GM11168 (cell line): Measurements from ENCODE around the gene NDUFS6.
"Not testable (repeated sequence)": the region's sequence is repeated elsewhere in the genome, so short reads cannot be mapped to it uniquely, and the experiment has no call there.

Experiments
- in situ Hi-C: fragments of 300-500 bp; cut with MboI; formaldehyde crosslinking; loops from one replicate; pipeline ENCODE4 v1.12.0; 2022; ENCODE audit warnings: low sequenced_read_pairs; ENCODE audit not compliant: unreplicated experiment

Gene NDUFS6

GRCh38 chr5:1781726-1782384 lies 19.4 kb upstream of the NDUFS6 start:
- in situ Hi-C loops, result no loop called here

DNA sequence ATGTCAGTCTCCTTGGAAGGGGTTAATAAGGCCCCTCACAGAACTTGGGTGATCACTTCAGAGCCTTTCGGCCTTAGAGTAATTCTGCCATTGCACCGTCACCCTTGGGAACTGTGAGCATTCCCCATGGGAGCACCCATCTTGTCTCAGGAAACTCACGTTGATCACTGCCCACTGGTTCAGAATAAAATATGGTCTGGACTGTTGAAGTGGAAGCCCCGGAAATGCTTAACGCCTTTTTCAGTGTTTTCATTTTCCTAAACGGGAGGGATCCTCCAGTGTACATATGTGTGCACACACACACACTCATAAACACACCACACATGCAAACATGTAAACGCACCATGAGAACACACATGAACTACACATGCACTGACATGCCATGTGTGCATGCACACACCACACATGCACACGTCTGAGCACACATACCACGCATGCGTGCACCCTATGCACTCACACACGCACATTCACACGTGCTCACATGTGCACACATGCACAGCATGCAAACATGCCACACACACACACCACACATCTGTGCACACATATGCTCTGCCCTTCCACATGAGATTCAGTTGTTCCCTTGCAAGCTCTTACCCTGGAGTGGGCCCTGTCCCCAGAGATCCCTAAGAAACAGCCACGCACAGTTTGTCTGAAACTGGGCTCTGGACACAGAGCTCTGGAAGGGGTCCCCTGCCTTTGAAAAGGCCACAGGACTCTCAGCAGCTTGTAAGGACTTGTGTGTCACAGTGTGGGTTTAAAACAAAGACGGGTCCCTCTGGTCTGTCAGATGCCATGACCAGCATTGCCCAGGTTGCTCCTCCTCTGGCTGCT lies 18.6 kb upstream of the NDUFS6 start:
- in situ Hi-C loops, result no loop called here

- in situ Hi-C loops, result no loop called here
These were observed 18.0 kb upstream of the NDUFS6 start for GRCh38 chr5:1783216-1783554.

DNA sequence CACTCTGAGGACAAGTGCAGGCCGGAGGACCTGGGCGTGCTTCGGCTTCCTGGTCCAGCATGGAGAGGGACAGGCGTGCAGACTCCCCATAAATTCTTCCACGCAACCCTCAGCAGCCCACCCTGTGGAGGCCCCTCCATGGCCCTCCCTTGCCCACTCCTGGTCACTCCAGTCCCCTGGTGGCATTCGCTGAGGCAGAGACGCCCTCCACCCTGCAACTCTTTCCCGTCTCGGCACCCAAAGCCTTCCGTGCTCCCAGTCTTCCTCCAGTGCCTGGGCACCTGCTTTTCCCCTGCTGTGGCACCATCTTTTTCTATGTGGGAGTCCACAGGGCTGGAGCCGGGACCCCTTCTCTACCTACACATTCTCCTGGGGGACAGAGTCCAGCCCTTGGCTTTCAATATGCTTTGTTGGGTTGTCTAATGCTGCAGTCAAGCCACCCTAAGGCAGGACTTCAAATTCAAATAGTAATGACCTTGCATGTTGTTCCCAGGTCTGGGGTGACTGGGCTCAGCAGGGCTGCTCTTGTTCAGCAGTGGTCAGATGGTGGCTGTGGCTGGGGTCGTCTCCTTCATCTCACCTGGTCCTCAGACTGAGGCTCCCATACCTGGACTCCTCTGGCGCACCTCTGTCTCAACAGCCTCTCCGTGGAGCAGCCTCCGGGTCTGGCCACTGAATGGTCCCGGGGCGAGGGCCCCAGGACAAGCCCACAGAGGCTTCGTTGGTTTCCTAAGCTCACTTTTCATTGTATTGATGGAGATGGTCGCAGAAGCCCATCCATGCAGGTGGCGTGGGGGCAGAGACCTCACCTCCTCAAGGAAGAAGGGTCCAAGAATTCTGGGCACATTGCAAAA lies 16.8 kb upstream of the NDUFS6 start:
- in situ Hi-C loops, result no loop called here

DNA sequence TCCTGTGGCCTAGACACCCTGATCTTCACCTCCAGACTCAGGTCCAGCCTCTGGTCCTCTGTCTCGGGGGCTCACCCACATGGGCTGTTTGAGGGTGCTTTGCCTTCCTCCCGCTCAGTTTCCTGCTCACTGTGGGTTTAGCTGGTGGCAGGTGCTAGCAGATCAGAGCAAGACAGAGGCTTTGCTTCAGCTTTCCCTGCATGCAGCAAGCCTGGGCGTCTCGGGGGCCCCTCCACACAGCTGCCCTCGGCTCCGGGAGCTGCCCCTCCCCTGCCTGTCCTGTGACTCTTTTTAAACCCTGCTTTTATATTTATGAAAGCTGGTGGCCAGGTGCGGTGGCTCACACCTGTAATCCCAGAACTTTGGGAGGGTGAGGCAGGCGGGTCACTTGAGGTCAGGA lies 16.1 kb upstream of the NDUFS6 start:
- in situ Hi-C loops, result no loop called here

- in situ Hi-C loops, result no loop called here
These were observed 15.2 kb upstream of the NDUFS6 start for GRCh38 chr5:1785984-1786383.

DNA sequence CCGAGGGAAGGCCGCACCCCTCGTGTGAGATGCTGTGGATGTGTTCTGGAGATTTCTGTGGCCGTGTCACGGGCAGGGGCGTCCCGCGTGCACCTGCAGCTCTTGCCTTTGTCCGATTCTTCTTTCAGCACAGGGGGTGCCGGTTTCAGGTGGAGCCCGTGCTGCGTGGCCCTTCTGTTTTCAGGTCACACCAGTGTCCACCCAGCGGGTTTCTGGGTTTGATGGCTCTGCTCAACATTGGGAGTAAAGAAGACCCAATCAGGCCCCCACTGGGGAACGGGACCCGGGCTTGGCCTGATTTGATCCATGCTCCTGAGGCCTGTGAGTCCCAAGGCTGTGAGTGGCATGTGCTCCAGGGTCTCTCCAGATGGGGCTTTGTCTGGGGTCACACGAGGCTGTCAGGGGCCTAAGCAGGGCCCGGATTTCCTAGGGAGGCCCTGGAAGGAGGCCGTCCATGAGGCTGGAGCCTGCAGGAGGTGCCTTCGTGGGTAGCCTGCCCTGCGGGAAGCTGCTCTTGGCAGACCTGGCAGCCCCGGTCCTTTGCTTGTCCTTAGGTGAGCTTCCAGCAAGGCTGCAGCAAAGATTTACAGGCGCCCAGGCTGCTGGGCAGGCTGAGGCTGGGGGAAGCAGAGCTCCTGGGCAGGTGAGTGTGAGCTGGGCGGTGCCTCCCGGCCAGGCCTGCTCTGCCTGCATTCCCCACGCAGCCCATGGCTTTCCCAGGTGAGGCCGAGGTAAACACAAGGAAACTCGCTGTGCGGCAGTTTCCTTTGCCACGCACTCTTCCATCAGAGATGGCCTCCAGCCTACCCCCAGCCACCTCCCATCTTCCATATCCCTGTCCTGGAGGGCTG lies 14.4 kb upstream of the NDUFS6 start:
- in situ Hi-C loops, result no loop called here

DNA sequence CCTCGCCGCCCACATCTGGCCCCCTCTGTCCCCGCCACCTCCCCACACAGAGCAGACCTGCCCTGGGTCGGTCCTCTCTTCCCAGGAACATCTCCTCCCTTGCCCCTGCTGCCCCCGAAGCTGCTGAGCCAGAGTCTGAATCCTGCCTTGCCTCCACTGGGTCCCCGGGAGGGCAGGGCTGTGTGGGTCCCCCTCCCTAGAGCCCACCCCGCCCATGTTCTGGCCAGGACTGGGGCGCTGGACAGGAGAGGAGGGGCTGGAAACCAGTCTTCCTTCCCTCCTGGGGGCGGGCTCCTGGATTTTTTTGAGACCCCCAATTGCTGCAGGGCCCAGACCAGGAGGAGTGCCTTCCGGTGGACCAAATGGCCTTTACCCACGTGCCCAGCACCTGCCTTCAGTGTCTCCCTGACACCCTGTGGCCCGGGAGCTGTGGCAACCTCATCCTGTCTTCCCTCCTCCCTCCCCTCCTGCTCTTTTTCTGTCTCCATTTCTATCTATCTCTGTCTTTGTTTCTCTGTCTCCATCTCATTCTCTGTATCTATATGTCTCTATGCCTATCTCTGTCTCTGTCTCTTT lies 13.6 kb upstream of the NDUFS6 start:
- in situ Hi-C loops, result no loop called here

DNA sequence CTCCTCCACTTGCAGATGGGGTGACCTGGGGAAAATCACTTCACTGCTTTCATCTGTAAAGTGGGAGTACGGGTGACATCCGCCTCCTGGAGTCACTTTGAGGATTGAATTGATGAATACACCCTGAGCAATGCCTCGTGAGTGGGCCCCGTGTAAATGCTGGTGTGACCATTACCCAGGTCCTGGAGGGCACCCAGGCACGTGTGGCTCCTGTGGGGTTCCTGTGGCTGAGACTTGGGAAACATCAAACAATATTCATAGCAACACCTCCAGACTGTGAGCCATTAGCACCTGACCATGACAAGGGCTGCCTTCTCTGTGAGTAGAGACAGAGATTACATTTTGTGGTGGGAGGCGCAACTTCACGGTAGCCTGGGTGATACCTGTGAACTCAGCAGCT lies 13.0 kb upstream of the NDUFS6 start:
- in situ Hi-C loops, result no loop called here

- in situ Hi-C loops, result no loop called here
These were observed 12.4 kb upstream of the NDUFS6 start for GRCh38 chr5:1788828-1789227.

GRCh38 chr5:1789438-1789833 lies 11.8 kb upstream of the NDUFS6 start:
- in situ Hi-C loops, result not testable (repeated sequence)

- in situ Hi-C loops, result no loop called here
These were observed 11.3 kb upstream of the NDUFS6 start for GRCh38 chr5:1789834-1790471.

DNA sequence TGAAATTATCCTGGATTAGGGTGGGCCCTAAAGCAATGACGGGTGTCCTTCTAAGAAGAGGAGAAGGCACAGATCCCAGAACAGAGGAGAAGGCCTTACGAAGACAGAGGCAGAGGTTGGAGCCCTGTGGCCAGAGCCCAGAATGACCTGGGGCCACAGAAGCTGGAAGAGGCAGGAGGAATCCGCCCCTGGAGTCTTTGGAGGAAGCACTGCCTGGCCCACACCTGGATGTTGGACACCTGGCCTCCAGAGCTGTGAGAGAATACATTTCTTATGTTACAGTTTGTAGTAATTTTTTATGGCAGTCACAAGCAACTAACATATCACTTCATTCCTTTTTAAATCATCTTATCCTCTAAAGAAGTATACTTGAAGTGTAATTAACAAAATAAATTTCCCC lies 10.0 kb upstream of the NDUFS6 start:
- in situ Hi-C loops, result no loop called here

GRCh38 chr5:1792842-1793266 lies 8.4 kb upstream of the NDUFS6 start:
- in situ Hi-C loops, result no loop called here

DNA sequence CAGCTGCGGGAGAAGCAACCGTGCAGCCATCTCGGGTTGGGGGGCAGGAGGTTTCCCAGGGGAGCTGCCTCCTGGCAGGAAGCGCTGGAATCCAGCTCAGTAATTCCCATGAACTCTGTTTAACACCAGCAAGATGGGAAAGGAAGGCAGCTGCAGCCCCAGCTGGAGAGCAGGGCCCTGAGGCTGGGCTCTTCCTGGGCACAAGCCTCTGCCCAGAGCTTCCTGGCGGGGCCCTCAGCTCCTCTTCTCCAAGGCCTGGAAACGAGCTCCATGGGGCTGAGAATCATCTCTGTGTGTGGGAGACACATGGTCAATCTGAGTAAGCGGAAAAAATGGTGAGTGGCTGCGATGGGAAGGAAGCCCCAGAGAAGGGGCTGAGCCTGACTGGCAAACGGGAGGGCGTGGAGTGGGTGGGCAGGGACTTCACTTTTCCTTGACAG lies 7.9 kb upstream of the NDUFS6 start:
- in situ Hi-C loops, result no loop called here

DNA sequence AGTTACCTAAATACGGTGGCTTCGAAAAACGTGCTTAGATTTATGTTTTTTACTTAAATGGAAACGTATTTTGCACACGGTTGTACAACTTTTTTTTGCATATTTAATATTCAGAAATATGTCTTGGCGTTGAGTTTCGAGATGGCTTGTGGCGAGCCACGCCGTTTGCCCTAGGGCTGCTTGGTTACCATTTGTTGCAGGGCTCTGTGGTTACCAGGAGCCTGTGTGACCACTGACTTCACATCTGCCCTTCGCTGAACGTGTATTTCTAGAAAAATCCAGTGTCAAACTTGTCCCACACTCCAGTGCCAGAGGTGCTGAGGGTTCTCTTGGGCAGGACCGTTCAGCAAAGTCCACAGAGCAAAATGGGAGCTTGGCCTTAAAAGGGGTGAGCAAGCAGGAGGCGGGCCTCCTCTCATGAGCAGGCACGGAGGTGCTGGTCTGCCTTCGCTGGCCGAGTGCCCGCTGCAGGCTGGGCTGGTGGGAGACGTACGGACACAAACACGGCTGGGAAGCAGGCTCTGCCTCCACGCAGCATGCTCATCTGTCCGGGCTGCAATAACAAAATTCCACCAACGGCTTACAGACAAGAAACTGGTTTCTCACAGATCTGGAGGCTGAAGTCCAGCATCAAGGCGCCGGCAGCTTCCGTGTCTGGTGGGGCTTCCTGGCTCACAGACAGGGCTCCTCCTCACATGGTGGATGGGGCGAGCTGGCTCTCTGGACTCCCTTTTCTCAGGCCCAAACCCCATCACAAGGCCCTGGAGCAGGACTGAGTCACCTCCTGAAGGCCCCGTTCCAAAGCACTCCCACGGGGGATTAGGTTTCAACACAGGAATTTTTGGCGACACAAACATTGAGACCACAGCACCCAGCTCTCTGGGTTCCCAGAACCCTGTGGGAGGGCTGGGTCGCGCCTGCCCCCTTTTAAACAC lies 7.0 kb upstream of the NDUFS6 start:
- in situ Hi-C loops, result no loop called here

- in situ Hi-C loops, result no loop called here
These were observed 6.3 kb upstream of the NDUFS6 start for GRCh38 chr5:1794901-1795290.

DNA sequence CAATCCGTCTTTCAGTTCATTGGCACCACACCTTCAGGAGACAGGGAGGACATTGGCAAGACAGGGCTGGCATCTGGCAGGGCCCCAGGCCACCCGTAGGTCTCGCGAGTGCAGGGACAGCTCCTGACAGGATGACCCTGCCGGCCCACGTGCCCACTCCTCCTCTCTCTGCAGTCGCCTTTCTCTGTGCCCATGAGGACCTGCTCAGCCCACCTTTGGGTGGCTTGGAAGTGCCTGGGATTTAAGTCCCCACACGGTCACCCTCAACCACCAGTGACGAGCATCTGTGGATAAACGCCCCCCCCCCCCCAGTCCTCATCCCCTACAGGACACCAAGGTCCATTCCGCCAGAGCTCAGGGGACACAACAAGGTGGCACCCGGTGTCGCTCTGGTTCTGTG lies 5.7 kb upstream of the NDUFS6 start:
- in situ Hi-C loops, result no loop called here
